Measurements from ENCODE around the gene LDB2. TPM values are rescaled to one million over a fixed set of nuclear protein-coding genes. Genes with fewer than 3 reads are reported as not detected.

The LDB2 gene
- total and polyA plus RNA-seq, 11 donors = 9.5 to 38.7 (median 26.3) TPM

GRCh38 chr4:16722416-16722815 lies 176.0 kb downstream of the LDB2 start:
- H3K27ac ChIP-seq = peak overlapping the region in 1 of 12 donors; percentile 37
- no peak for TF ChIP-seq POLR2A (IDR thresholded peaks at IDR 0.05)
- TF ChIP-seq, protein P1, sequence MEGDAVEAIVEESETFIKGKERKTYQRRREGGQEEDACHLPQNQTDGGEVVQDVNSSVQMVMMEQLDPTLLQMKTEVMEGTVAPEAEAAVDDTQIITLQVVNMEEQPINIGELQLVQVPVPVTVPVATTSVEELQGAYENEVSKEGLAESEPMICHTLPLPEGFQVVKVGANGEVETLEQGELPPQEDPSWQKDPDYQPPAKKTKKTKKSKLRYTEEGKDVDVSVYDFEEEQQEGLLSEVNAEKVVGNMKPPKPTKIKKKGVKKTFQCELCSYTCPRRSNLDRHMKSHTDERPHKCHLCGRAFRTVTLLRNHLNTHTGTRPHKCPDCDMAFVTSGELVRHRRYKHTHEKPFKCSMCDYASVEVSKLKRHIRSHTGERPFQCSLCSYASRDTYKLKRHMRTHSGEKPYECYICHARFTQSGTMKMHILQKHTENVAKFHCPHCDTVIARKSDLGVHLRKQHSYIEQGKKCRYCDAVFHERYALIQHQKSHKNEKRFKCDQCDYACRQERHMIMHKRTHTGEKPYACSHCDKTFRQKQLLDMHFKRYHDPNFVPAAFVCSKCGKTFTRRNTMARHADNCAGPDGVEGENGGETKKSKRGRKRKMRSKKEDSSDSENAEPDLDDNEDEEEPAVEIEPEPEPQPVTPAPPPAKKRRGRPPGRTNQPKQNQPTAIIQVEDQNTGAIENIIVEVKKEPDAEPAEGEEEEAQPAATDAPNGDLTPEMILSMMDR (IDR thresholded peaks at IDR 0.05) = no peak
- H3K4me3 ChIP-seq = no peak overlapping the region
- H3K4me1 ChIP-seq = peaks cover 0 to 15% (median 2%) of the 10 kb centered on the region in 12 donors
- intact Hi-C loops (cut with DNase I) = no loop called here
- no peak for DNase-seq
- H3K36me3 ChIP-seq = peaks cover 0 to 16% (median 0%) of the 10 kb centered on the region in 9 donors
- WGBS, 4 donors = 71 to 88% (median 81%) methylated on average over 3 of the region's 3 CpGs
- no peaks in the 10 kb centered on the region for H3K27me3 ChIP-seq
- H3K9me3 ChIP-seq = peaks cover 0 to 27% (median 5%) of the 10 kb centered on the region in 12 donors
- ATAC-seq = no peak

GRCh38 chr4:16721613-16722291 lies 176.7 kb downstream of the LDB2 start:
- peaks cover 0 to 15% (median 3%) of the 10 kb centered on the region in 12 donors for H3K4me1 ChIP-seq
- ATAC-seq (peak in 2 of 4 donors; percentile 34 to 58), DNase-seq (no peak)
- H3K9me3 ChIP-seq = peaks cover 0 to 27% (median 5%) of the 10 kb centered on the region in 12 donors
- 41 to 53% (median 47%) methylated on average over 4 of the region's 4 CpGs for WGBS, 4 donors
- no peak for TF ChIP-seq POLR2A (IDR thresholded peaks at IDR 0.05)
- TF ChIP-seq, protein P1 (IDR thresholded peaks at IDR 0.05) = no peak
- intact Hi-C loops (cut with DNase I) = no loop called here
- H3K27ac ChIP-seq = peak overlapping the region in 4 of 12 donors; percentile 5 to 37 (median 16)
- peak overlapping the region in 5 of 12 donors; percentile 7 to 34 (median 17) for H3K4me3 ChIP-seq
- no peaks in the 10 kb centered on the region for H3K27me3 ChIP-seq
- peaks cover 0 to 10% (median 0%) of the 10 kb centered on the region in 9 donors for H3K36me3 ChIP-seq

- no peak for ATAC-seq
- H3K4me3 ChIP-seq = peak overlapping the region in 1 of 12 donors; percentile 24
- intact Hi-C loops (cut with DNase I) = no loop called here
- peaks cover 0 to 22% (median 5%) of the 10 kb centered on the region in 12 donors for H3K9me3 ChIP-seq
- no peak for DNase-seq
- TF ChIP-seq, protein P1 (IDR thresholded peaks at IDR 0.05) = no peak
- no peak for TF ChIP-seq POLR2A (IDR thresholded peaks at IDR 0.05)
- H3K36me3 ChIP-seq = peaks cover 0 to 10% (median 0%) of the 10 kb centered on the region in 9 donors
- WGBS, 4 donors = 66 to 93% (median 82%) methylated on average over 2 of the region's 2 CpGs
- H3K27ac ChIP-seq = no peak overlapping the region
- H3K4me1 ChIP-seq = peaks cover 0 to 15% (median 3%) of the 10 kb centered on the region in 12 donors
- H3K27me3 ChIP-seq = no peaks in the 10 kb centered on the region
These were observed 177.7 kb downstream of the LDB2 start for GRCh38 chr4:16720761-16721160.

DNA sequence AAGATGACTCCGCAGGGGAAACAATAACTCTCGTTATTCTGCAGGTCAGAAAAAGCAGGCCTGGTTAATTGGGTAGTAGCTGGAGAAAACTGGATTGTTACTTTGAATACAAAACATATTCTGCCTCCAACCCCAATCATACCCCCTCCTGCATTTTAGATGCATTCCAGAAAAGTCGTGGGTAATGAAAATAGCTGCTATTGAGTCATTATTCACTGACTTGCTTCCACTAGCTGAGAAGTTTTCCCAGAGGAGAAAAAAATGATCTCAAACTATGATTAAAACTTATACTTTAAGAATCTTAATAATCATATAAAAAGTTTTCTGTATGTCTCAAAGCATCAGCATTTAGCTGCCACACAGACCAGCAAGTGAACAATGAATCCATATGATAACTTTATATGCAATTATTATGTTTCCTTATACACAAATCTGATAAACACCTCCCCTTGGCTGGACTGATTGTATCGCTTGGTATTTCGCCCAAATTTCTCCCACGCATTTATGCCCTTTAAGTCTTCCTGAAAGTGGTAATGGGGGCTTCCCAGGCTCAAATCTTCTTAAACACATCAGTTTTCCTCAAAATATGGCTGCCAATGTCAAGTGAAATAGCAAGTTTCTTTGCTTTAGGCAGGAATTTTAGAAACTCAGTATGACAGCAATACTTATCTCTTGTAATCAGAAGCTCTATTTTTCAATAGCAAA lies 181.0 kb downstream of the LDB2 start:
- peaks cover 0 to 18% (median 3%) of the 10 kb centered on the region in 12 donors for H3K4me1 ChIP-seq
- ATAC-seq = no peak
- H3K27me3 ChIP-seq = no peaks in the 10 kb centered on the region
- H3K27ac ChIP-seq = no peak overlapping the region
- no peaks in the 10 kb centered on the region for H3K9me3 ChIP-seq
- TF ChIP-seq, protein P1 (IDR thresholded peaks at IDR 0.05) = no peak
- no peak for TF ChIP-seq POLR2A (IDR thresholded peaks at IDR 0.05)
- no peak for DNase-seq
- intact Hi-C loops (cut with DNase I) = no loop called here
- 67 to 72% (median 69%) methylated on average over 6 of the region's 6 CpGs for WGBS, 4 donors
- no peaks in the 10 kb centered on the region for H3K36me3 ChIP-seq
- H3K4me3 ChIP-seq = no peak overlapping the region

Data from heart left ventricle (tissue), 16 donors.